DOHH2 (cell line): ENCODE results near the gene SCTR.

Experiments used
- H3F3A ChIP-seq: fragments of 200-600 bp; sonication (generic), shearing (Covaris generic); 2 replicates; pipeline ENCODE4 v1.6.0; 2016; ENCODE audit warnings: antibody characterized with exemption, mild to moderate bottlenecking; ENCODE audit not compliant: control insufficient read depth, insufficient read depth
- H3K27ac ChIP-seq: fragments of 200-600 bp; sonication (generic); 2 replicates; pipeline ENCODE4 v1.5.1; 2014; ENCODE audit warnings: low read depth, mild to moderate bottlenecking, low read length, moderate library complexity
- H3K27me3 ChIP-seq: fragments of 200-600 bp; sonication (generic); 2 replicates; pipeline ENCODE4 v1.6.1; 2014; ENCODE audit warnings: mild to moderate bottlenecking, low read length, mixed read lengths; ENCODE audit not compliant: control insufficient read depth
- H3K36me3 ChIP-seq: fragments of 200-600 bp; sonication (generic); 2 replicates; pipeline ENCODE4 v1.6.1; 2014; ENCODE audit warnings: mild to moderate bottlenecking, low read length, moderate library complexity, mixed read lengths; ENCODE audit not compliant: control insufficient read depth
- H3K4me1 ChIP-seq: fragments of 200-600 bp; sonication (generic); 2 replicates; pipeline ENCODE4 v1.6.1; 2014; ENCODE audit warnings: mild to moderate bottlenecking, low read length, mixed read lengths; ENCODE audit not compliant: control insufficient read depth
- H3K4me2 ChIP-seq: fragments of 200-600 bp; sonication (generic); 2 replicates; pipeline ENCODE4 v1.6.0; 2014; ENCODE audit warnings: mild to moderate bottlenecking, low read length, moderate library complexity
- H3K4me3 ChIP-seq: fragments of 200-600 bp; sonication (generic); 2 replicates; pipeline ENCODE4 v1.5.1; 2014; ENCODE audit warnings: mild to moderate bottlenecking, low read length, mixed read lengths
- H3K79me2 ChIP-seq: fragments of 200-600 bp; sonication (generic); 2 replicates; pipeline ENCODE4 v1.6.1; 2014; ENCODE audit warnings: mild to moderate bottlenecking, low read length, mixed read lengths; ENCODE audit not compliant: control insufficient read depth
- H3K9me2 ChIP-seq: fragments of 200-600 bp; sonication (generic); replicated peaks from 2 replicates; pipeline ENCODE4 v1.6.1; 2014; ENCODE audit warnings: mild to moderate bottlenecking, low read length, mixed read lengths; ENCODE audit not compliant: control insufficient read depth
- H3K9me3 ChIP-seq: fragments of 200-600 bp; sonication (generic); 2 replicates; pipeline ENCODE4 v1.6.1; 2014; ENCODE audit warnings: antibody characterized with exemption, low read length, mixed read lengths; ENCODE audit not compliant: control insufficient read depth, insufficient read depth
- H4K20me1 ChIP-seq: fragments of 200-600 bp; sonication (generic); 2 replicates; pipeline ENCODE4 v1.6.0; 2014; ENCODE audit warnings: low read depth, mild to moderate bottlenecking, antibody characterized with exemption, low read length, moderate library complexity; ENCODE audit not compliant: control insufficient read depth, insufficient read depth
- CTCF ChIP-seq: fragments of 200-600 bp; sonication (generic); IDR thresholded peaks from one replicate; pipeline ENCODE4 v1.5.1; 2014; ENCODE audit warnings: antibody characterized with exemption, mild to moderate bottlenecking, low read depth, low read length; ENCODE audit not compliant: poor library complexity, severe bottlenecking
- EZH2phosphoT487 ChIP-seq: fragments of 200-600 bp; sonication (generic); IDR thresholded peaks from 2 replicates; pipeline ENCODE4 v1.6.1; 2017; ENCODE audit warnings: borderline replicate concordance, mild to moderate bottlenecking, antibody characterized with exemption, low read length, moderate library complexity, mixed read lengths

Gene SCTR

GRCh38 chr2:119544075-119544938 is 20.0 kb upstream of the SCTR start, which contains the start of gene CFAP221:
TSS of gene CFAP221 (plus strand) at chr2:119544449. CDS start at chr2:119546132, 1,683 bp downstream.
- Histone ChIP-seq H4K20me1 (no peaks in the 10 kb centered on the region), H3K9me3 (no peaks in the 10 kb centered on the region), H3K36me3 (no peaks in the 10 kb centered on the region), H3F3A (no peaks in the 10 kb centered on the region), H3K27ac (no peak within 1 kb of the TSS), H3K79me2 (no peaks in the 10 kb centered on the region), H3K4me1 (no peaks in the 10 kb centered on the region), H3K27me3 (peaks cover 5% of the 10 kb centered on the region), H3K4me3 (peak within 1 kb of the TSS; percentile 38; the same call in 1 of the 2 replicates), H3K9me2 (no peaks in the 10 kb centered on the region), H3K4me2 (peak within 1 kb of the TSS; percentile 37; the same call in 1 of the 2 replicates)
- no peak for TF ChIP-seq CTCF

- Histone ChIP-seq H3K79me2 (no peaks in the 10 kb centered on the region), H3K27ac (no peak overlapping the region), H3K36me3 (no peaks in the 10 kb centered on the region), H3F3A (no peaks in the 10 kb centered on the region), H3K4me3 (no peak overlapping the region), H3K4me1 (no peaks in the 10 kb centered on the region), H3K4me2 (no peak overlapping the region), H3K27me3 (peaks cover under 1% of the 10 kb centered on the region; the same call in 1 of the 2 replicates), H3K9me2 (no peaks in the 10 kb centered on the region), H4K20me1 (no peaks in the 10 kb centered on the region), H3K9me3 (no peaks in the 10 kb centered on the region)
- TF ChIP-seq CTCF (no peak), EZH2phosphoT487 (no peak)
These were observed 17.2 kb upstream of the SCTR start for GRCh38 chr2:119541476-119541875.

- Histone ChIP-seq H4K20me1 (no peaks in the 10 kb centered on the region), H3K79me2 (no peaks in the 10 kb centered on the region), H3K27ac (no peak overlapping the region), H3K9me3 (no peaks in the 10 kb centered on the region), H3F3A (no peaks in the 10 kb centered on the region), H3K4me1 (no peaks in the 10 kb centered on the region), H3K4me2 (no peak overlapping the region), H3K27me3 (no peaks in the 10 kb centered on the region), H3K9me2 (no peaks in the 10 kb centered on the region), H3K36me3 (no peaks in the 10 kb centered on the region), H3K4me3 (no peak overlapping the region)
- TF ChIP-seq CTCF: no peak
- TF ChIP-seq EZH2phosphoT487: no peak
These were observed 13.5 kb upstream of the SCTR start for GRCh38 chr2:119537792-119538191.
